NCI-H2107 treated with DMSO at 0.1 percent for 48 hours (cell line): Measurements from ENCODE around the gene PKNOX2.

Source experiments
- DNase-seq: peaks from one replicate; lab custom pipeline; 2025; ENCODE audit not compliant: unreplicated experiment; lab: John Stamatoyannopoulos, UW

The PKNOX2 gene

DNA sequence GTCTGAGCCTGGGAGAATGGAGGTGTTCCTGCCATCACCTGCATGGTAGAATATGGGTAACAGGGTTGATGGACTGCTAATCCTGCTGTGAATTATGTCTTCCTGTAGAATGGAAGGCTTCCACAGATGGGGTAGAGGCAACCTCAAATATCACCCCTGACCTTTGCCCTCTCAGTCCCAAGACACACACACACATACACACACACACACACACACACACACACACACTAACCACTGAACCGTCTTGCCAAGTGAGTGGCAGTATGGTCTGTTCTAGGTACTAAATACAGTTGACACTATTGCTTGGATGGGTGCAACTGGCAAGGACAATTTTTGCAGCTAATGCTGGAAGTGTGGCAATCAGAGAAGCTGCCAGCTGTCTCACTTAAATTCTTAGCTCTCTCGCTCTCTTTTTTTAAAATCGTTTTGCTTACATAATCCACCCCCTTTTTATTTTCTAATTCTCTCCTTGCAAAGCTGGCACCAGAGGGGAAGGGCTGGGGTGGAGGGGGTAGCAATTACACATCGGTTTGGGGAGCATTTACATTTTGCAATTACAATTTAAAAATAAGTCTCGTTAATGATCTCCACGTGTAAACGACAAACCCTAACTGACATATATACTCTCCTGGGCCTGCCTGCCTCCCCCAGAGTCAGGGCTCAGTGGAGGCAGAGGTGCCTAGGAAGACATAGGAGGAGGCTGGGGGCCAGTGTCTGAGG is 169.0 kb downstream of the PKNOX2 start:
- DNase-seq, result no peak

DNA sequence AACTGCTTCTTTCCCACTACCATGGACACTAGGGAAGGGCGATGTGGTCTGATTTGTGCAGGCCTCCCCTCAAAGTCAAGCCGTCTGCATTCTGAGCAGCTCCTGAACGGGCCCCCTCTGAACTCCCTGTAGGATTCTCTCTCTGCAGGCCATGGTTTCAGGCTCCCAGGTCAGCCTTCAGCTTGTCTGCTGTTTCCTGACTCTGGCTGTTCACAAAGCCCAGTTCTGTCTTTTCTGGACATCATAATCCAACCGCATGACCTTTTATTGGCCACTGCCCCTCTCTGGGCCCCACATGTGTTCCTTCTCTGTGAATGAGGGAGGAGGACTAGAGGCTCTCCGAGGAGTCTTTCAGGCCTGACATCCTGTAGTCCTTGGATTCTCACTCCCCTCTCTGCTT is 170.6 kb downstream of the PKNOX2 start:
- DNase-seq, result no peak

DNA sequence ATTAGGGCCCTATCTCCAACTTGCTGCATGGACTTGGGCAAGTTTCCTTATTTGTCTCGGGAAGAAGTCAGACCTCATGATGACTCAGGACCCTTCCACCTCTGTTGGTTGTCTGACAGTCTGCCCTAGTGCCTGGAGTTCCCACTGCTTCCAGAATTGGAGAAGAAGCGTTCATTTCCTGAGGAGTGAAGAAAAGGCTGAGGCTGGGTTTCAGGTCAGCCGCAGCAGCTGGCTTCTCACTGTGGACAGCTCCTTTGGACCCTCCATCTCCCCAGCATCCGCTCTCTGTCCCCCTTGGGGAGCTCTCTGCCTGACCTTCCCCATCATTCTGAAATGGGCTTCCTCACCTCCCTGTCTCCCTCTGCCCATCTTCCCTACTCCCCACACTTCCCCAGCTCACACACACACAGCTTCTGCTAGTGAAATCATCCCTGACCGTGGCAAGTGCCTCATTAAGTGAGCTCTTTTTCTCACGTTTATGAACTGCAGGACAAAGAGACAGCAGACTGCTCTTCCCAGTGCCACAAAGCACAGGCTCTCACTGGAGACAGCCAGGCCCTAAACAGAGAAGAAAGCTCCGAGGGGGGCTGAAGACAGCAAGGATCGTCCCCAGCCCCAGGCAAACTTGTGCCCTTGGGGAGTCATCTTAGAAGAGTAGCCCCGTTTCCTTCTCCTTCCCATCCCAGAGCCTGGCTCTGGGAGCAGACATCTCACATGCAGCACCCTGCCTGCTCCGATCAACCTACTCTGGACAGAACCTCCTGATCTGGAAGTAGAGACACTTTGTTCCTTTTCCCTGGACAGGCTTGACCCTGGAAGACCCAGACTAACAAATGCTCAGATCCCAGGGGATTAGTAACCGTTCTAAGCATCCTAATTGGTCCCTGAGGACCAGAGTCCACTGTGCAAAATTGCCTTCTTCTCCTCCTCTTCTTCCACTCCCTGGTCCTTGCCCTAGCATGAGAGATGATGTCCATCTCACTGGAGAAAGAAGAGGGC is 173.6 kb downstream of the PKNOX2 start:
- DNase-seq, result no peak

DNA sequence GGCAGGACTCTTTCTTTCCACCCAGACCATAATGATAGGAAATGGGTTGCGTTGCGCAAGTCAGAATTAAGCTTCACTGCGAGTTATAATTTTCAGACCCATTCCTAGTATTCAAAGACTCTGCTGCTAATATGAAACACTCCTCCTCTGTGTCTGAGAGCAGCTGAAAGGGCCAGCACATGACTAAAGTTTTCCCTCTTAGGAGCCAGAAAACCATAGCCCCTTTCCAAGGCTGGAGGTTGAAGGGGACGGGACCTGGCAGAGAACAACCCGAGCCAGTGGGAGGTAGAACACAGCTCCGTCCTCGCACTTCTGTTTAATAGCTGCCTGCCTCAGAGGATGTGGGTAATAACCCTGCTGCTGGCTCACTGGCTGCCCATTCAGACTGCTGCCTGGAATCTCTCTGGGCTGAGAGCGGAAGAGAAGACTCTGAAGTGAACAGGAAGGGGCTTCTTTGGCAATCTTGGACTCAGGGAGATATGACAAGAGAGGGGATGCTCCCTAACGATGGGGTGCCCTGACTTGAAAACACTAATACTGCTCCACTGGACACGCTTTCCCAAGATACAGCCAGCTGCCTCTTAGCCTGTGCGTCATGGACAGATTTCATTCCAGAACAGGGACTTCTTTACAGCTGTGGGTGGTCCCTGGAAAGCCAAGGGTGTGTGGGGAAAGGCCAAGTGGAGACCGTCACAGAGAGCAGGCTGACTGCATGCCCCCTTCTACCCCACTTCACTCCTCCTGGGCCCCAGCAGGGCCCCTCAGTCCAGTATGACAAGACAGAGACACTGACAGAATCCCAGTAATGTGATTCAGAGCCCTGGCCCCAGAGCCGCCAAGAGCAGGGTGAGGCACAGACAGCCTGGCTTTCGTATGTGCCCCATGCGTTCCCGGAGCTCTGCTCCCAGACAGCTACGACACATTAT is 174.6 kb downstream of the PKNOX2 start:
- DNase-seq, result no peak

DNA sequence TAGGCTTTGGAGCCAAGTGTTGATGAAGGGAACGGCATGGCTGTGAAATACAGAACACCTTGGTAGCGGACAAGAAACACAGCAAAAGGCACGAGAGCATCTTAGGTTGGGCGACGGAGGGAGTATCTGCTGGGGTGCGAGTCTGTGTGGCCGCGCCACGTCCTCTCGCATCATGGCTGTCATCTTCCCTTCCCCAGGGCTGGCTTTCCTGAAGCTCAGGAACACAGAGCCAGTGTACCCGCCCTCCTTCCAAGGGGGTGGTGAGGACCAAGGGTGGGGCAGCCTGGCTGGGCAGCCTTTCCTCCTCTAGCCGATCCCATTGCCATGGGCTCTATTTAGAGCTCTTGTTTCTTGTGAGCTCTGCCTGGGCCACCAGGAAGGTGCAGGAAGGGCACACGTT is 177.1 kb downstream of the PKNOX2 start:
- no peak for DNase-seq

DNA sequence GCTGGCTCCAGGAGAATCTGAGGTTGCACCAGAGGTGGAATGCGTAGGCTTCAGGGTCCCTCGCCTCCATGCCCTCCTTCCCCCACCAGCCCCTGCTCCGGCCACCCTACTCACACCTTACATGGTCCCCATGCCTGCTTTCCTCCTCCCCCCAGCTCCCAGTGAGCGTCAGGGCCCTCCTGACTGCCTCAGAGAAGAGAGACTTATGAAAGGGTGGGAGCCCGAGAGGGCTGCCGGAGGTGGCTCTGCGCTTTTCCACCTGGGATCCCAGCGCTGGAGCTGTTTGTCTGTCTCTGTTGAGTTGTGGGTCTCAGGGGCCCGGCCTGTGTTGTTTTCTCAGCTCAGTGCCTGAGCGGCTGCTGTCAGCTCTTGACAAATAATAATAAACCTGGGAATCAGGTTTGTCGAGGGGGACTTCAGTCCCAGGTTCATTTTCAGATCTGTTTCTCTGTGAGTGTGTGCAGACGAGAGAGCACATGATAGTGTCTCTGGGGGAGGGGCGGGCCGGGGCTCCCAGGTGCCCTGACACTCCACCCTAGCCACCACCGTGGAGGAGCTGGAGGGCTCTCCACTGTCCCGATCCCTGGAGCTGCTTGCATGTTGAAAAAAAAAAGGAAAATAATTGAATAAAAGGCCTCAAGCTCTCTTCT is 177.9 kb downstream of the PKNOX2 start:
- DNase-seq, result no peak

DNA sequence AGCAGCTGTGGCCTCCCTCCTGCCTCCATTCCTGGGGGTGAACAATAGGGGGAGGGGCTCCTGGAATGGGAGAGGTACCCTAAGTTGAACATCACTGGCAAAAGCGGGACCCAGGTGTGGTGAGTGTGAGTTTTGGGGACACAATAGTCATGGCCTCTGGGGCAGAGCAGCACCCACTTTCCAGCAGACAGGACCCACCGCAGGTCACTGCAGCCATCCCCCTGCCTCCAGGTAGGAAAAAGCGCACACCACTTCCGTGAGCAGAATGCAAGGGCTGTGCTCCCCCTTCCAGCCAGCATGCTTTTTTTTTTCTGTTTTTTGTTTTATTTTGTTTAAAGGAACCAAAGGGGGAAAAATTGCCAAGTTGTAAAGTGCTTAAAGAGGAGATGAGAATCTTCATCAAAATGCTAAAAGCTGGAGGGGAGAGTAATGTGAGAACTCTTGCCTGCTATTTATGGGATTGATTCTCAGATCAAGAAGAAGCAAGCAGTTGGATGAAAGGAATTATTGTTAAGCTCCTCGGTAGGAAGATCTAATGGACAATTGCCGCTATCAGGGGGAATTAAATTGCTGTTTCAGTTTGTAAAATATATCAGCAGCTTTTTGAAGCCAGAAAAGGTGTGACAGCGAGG is 178.7 kb downstream of the PKNOX2 start:
- DNase-seq, result peak; percentile 11

DNA sequence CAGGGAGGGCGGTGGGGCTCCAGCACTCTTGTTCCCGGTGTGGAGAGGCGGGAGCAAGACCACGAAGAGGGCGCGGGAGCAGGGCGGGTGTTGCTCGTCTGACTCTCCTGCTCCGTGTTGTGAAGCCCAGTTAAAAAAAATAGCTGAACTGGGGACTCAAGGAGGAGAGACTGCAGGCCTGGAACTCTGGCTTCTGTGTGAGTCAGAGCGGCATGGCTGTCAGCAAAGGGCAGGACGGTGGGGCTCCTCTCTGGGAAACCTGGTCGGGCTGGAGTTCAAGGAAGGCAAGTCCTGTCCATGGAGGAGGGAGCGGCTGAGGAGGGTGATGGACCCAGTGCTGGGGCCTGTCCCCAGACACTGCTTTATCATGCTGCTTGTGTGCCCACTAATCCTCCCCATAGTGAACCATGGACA is 179.2 kb downstream of the PKNOX2 start:
- no peak for DNase-seq

DNA sequence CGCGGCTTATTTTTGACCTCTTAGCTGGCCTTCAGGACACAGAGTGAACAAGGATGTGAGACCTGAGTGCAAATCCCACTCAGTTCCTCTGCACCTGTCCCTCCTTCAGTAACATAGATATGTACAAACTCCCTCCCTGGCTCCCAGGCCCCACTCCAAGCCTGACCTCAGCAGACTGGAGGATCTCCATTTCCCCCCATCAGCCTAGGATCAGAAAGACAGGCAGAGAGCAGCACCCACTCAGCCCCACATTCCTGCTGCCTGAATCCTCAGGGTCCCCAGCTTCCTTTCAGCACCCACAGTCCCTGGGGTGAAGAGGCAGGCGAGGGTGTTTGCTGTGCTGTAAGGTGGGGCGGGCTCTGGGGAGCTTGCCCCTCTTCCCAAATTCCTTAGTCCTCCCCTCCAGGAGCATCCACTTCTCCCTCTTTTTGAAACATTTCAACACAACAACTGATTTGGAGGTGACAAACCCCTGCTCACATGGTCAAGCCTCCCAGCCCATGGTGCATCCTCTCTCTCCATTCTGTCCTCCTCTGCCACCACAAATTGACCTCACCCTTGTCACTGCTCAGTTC is 180.4 kb downstream of the PKNOX2 start:
- DNase-seq, result no peak

DNA sequence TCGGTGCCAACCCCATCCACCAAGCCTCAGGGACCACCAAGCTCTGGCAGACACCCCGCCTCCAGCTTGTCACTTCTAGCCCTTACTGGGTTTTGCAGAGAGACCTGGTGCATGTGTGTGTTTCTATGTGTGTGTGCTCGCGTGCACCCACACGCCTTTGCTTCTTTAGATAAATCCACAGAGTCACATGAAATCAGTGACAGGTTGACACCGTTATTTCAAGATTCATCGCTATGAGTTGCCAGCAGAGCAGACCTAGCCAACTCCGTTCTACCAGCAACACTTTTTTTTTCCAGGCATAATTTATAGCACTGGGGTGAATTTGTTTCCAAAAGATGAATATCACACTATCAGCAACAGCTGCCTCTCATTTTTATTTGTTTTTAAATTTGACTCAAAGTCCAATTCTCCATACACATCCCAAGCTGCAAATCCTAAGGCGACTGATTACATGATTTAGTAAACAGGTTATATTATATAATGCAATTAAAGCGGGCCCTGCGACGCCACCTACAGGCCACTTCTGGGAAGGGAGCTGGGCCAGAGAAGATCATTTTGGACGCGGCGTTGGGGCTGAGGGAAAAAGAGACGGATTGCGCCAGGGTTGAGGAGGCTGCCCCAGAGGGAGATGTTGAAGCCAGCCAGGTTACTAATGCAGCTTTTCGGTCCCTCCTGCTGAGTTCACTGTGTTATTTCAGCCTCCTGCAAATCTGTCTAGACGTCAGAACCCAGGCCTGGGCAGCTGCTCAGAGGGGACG is 181.0 kb downstream of the PKNOX2 start:
- no peak for DNase-seq

DNA sequence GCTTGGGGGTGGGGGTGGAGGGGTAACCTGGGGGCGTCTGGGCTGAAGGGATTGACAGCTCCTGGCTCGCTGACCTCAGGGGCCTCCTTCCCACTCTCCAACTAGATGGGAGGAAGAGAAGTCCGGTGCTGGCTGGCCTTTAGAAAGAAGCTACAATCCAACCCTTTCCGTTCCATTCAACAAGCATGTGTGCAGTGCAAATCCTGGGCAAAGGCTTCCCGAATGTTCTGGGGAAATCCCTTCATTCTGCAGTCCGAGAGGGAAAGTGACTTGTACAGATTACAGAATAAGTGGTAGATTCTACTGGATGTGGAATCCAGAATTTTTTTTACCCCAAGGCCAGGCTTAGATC is 181.6 kb downstream of the PKNOX2 start:
- no peak for DNase-seq

DNA sequence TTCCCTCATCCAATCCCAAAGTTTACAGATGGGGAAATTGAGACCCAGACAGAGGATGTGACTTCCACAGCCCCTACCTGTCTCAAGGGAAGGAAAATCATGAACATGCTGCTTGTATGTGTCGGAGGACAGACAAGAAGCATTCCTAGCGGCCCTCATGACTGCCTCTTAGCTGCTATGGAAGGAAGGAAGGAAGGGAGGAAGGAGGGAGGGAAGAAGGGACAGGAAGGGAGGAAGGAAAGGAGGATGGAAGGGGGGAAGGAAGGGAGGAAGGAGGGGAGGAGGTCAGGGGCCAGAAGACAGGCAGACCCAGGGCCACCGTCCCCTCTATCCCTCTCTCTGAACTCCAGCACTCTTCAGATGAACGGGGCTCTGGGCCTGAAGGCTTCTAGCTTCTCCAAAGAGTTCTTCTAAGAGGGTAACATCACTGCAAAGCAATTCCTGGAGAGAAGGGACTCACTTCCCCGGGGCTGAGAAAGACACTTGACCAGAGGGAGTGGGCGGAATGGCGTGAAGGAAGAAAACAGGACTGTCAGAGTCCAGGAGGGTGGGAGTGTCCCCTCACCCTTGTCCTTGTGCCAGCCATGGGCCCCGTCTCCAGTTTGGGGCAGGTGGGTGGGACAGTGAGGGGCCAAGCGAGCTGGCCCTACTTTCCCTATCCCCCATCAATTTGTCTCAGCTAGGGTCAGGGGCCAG is 182.2 kb downstream of the PKNOX2 start:
- DNase-seq, result no peak

DNA sequence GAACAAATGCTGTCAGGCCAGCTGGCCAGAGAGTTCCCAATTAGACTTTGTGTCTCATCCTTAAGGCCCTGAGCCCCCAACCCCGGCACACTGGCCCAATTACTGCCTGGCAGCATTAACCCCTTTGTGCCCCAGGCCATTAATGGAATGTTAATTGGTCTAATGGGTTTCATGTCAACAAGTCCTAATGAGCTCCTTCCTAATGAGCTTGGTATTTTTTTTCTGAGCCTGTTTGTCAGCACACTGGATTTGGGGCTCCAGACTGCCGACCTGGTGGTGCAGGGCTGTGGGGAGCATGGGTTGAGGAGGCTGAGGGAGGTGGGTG is 182.7 kb downstream of the PKNOX2 start:
- DNase-seq, result no peak

DNA sequence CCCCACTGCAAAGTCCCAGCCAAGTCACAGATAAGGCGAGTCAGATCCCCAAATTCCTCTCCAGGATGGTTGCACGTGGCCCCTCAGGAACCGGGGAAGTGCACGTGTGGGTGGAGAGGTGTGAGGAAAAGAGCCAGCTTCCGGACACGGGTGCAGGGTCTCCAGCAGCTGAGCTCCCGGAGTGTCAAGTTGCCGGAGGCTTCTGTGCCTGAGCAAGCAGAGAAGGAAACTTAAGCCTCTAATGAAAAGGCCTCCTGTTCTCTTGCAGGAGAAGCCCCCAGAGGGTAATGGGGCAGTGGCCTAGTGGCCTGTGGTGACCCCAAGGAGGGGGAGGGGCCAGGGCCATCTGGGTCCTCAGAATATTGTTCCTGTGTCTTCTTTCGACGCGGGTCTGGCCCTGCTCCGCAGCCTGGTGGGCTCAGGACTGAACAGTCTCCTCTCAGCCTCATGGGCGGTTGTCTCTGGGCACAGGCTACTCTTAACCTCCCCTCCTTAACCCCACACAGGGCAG is 183.6 kb downstream of the PKNOX2 start:
- DNase-seq, result no peak

DNA sequence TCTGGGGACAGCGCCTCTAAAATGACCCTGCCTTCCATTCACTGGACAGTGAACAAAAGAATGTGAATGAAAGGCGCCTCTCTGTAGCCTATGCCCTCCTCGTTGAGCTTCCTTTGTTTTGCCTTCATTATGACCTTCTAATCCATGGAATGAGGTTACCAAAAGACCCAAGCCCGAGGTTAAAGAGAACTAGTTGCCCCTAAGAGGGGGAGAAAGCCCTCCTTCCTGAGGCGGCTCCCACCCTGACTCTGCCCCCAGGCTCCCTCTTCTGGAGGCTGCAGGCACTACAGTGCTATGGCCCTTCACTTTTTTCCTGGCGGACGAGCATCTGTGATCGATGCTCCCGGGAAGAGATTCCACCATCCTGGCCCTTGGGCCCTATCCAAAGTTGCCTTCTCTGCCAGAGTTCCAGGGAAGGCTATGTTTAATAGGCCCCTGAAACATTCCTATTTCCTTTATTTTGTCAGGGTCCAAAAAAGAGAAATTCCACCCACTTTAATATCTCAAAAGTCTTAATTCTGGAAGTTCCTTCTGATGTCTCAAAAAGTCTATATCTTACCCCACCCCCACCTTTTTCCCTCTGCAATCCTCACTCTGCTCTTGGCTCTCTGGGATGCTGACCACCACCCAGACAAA is 184.2 kb downstream of the PKNOX2 start:
- DNase-seq, result no peak

DNA sequence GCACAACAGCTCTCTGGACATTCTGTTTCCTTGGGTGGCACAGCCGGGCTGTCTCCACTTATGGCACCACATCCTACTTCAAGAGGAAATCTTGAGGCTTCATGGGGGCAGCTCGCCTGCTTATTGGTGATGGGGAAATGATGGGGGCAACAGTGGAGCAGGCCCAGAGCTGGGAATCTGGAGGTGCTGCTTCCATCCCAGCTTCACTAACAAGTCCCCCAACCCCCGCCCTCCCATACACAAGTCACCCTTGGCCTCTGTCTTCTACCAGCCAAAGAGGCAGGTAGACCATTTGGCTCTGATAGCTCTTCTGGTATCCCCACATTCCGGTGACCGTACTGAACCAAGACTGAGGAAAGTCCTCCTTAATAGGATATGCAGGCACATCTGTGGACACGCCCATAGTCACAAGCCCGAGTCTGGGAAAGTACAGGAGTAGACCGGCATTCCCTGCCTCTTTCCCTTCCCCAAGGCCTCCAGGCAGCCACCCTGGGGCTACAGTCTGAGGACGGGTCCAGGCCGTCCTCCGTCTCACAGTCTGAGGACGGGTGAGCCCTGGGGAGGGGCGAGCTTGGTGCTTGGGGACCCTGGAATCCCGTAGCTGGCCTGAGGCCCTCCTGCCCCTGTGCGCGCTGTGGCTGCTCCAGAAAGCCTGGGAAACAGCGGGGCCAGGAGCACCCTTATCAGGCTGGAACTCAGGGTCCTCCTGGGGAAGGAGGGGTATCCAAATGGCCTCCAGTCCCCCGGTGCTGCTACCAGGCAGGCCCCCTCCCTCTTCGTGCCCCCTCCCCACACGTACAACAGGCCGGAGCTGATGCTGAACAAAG is 185.9 kb downstream of the PKNOX2 start:
- no peak for DNase-seq
